ENCODE measurements around the gene PGGHG.
A peak's percentile ranks its signal among the peaks of the same experiment; 100 is the strongest.

Gene PGGHG

GRCh38 chr11:250740-251299 lies 38.1 kb upstream of the PGGHG start:
- DNase-seq (ENCODE audit: low read depth), result peak; percentile 66
- TF ChIP-seq CTCF (IDR thresholded peaks at IDR 0.05; ENCODE audit: insufficient read depth, low read depth, low read length, missing control alignments), result peak; percentile 76
- no peak overlapping the region for H3K4me3 ChIP-seq (ENCODE audit: low read length)

GRCh38 chr11:251550-251949 lies 37.4 kb upstream of the PGGHG start:
- TF ChIP-seq CTCF (IDR thresholded peaks at IDR 0.05; ENCODE audit: insufficient read depth, low read depth, low read length, missing control alignments), result no peak
- DNase-seq (ENCODE audit: low read depth), result no peak
- no peak overlapping the region for H3K4me3 ChIP-seq (ENCODE audit: low read length)

GRCh38 chr11:252666-253065 lies 36.3 kb upstream of the PGGHG start:
- DNase-seq (ENCODE audit: low read depth), result no peak
- TF ChIP-seq CTCF (IDR thresholded peaks at IDR 0.05; ENCODE audit: insufficient read depth, low read depth, low read length, missing control alignments), result no peak
- no peak overlapping the region for H3K4me3 ChIP-seq (ENCODE audit: low read length)

GRCh38 chr11:253160-253885 lies 35.6 kb upstream of the PGGHG start:
- DNase-seq (ENCODE audit: low read depth), result no peak
- H3K4me3 ChIP-seq (ENCODE audit: low read length), result no peak overlapping the region
- no peak for TF ChIP-seq CTCF (IDR thresholded peaks at IDR 0.05; ENCODE audit: insufficient read depth, low read depth, low read length, missing control alignments)

- no peak for TF ChIP-seq CTCF (IDR thresholded peaks at IDR 0.05; ENCODE audit: insufficient read depth, low read depth, low read length, missing control alignments)
- H3K4me3 ChIP-seq (ENCODE audit: low read length), result no peak overlapping the region
- no peak for DNase-seq (ENCODE audit: low read depth)
Observed at GRCh38 chr11:253886-254270, 35.0 kb upstream of the PGGHG start.

- H3K4me3 ChIP-seq (ENCODE audit: low read length), result no peak overlapping the region
- no peak for DNase-seq (ENCODE audit: low read depth)
- TF ChIP-seq CTCF (IDR thresholded peaks at IDR 0.05; ENCODE audit: insufficient read depth, low read depth, low read length, missing control alignments), result no peak
Observed at GRCh38 chr11:255176-255575, 33.8 kb upstream of the PGGHG start.

GRCh38 chr11:255816-256215 lies 33.1 kb upstream of the PGGHG start:
- H3K4me3 ChIP-seq (ENCODE audit: low read length), result no peak overlapping the region
- no peak for DNase-seq (ENCODE audit: low read depth)
- no peak for TF ChIP-seq CTCF (IDR thresholded peaks at IDR 0.05; ENCODE audit: insufficient read depth, low read depth, low read length, missing control alignments)

Data from epithelial cell of esophagus (primary cell).